Inflammatory macrophage (primary cell): ENCODE results near the gene P2RY2.

ENCODE experiments used
- DNase-seq, 2 donors: peaks; one replicate each; pipeline ENCODE4 v3.0.0-alpha.2; 2020 to 2022

The P2RY2 gene

GRCh38 chr11:73244589-73245240, 26.6 kb downstream of the P2RY2 start:
- no peak for DNase-seq

DNA sequence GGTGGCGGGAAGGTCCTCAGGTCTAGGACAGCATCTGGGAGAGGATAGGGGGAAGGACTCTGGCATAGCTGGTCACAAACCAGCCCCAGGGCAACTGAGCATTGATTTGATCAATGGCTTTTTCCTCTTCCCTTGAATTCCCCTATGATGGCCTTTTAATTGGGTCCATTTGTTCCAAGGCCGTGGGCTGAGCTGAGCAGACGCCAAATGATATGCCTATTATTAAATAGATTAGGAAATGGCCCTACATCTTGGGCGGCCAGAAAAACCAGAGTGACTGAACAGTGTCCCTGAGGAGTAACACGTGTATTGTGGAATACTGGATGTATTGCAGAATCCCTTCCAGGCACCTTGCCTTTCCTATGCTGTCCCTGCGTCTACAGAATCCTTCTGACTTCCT, 27.4 kb downstream of the P2RY2 start:
- no peak for DNase-seq

DNA sequence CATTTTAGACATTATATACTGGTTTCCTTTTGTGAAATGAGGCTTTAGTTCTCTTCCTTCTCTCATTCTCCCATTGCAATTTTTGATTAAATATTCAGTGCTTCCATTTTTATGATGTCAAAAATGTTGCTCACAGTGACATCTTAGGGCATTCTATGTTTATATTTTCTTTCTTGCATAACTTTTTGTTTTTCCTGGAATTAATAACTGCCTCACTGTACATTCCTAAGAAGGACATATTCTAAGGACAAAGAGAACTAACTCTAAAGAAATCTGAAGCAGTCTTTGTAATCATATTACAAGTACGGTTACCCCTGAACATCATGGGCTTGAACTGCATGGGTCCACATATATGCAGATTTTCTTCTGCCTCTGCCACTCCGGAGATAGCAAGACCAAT, 28.2 kb downstream of the P2RY2 start:
- no peak for DNase-seq

GRCh38 chr11:73248526-73249185, 30.6 kb downstream of the P2RY2 start:
- DNase-seq: no peak

- DNase-seq: no peak
Observed at GRCh38 chr11:73249304-73249703, 31.2 kb downstream of the P2RY2 start.

- no peak for DNase-seq
Observed at GRCh38 chr11:73249853-73250783, 32.0 kb downstream of the P2RY2 start.

- no peak for DNase-seq
Observed at GRCh38 chr11:73252577-73253191, 34.6 kb downstream of the P2RY2 start.

DNA sequence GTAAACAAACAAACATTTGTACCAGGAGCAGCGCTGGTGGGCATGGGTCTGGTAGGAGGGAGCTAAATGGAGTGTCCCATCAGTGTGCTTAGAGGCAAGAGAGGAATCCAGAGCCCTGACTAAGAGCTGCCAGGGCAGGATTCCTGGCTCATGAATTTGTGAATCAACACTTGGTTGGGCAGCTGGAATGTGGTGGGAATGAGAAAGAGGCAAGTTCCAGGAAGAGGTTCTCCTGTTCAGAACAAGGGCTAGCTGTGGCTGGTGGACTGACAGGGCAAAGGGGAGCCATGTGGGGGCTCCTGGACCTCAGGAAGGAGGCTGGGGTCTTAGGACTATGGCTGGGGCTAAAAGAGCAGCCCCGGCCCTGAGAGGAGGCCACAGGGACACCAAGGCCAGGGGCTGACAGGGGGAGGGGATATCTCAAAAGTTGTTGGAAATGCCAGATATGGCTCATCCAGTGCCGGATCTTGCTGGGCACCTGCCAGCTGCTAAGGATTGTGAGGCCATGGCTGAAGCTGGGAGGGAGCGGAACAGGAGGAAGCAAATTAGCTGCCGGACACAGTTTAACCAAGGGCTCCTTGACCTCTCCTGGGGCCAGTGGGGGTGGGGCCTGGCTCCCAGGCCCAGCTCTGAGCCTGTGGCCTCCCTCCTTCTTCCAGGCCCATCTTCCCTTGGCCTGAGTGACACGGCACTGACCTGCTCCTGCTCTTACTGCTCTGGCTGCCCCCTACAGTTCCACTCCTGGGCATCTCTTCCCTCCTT, 39.4 kb downstream of the P2RY2 start:
- no peak for DNase-seq

DNA sequence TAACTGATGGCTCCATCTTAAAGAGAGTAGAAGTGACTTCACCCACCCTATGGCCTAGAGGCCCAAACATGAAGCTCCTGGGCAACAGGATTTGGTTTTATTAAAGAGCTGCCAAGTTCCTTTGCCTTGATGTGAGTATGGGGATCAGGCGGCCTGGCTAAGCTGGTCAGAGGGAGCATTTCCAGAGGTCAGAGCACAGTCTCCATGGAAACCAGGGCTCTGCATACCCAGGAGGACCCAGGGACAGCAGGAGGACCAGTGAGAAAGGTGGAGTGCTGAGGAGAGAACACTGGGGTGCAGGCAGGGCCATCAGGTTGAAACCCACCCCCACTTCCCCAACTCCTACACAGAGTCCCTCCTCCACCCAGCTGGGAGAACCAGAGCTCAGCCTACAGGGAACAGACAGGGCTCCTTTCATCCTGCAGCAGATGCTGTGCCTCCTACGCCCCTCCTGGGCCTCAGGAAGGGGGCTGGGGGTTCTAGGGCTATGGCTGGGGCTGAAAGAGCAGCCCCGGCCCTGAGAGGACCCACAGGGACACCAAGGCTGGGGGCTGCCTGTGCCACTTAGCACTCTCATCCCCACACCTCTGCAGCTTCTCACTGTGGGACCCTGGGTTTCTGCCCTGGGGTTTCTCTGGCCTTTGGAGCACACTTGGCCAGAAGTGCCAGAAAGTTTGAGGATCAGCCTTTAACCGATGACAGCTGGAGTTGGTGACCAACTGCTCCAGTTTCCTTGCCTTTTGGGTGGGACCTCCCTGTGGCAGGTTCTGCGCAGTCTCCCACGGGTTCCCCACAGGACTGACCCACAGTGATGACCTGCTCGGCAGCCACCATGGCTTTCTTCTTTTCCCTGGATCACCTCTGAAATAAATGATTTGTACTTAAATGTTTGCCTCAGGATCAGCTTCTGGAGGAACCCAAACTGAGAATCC, 40.3 kb downstream of the P2RY2 start:
- peak in 1 of 2 donors; percentile 19 for DNase-seq

- DNase-seq: no peak
Observed at GRCh38 chr11:73259406-73260126, 41.5 kb downstream of the P2RY2 start.

DNA sequence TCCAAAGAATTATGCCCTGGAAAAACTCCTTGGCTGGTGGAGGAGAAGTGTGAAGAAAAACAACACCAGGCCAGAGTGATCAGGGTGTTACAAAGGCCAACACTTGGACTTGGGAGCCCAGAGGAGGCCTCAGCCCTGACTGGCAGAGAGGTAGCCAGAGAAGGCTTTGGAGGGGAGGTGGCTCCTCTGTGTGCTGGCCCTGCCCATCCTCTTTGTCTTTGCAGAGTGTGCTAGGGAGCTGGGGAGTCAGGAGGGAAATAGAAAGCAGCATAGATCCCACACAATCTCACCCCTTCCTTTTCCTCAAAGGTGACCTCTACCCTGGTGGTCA, 42.0 kb downstream of the P2RY2 start:
- DNase-seq: no peak

- DNase-seq: peak; percentile 62 to 78
Observed at GRCh38 chr11:73262851-73263495, 44.9 kb downstream of the P2RY2 start.

DNA sequence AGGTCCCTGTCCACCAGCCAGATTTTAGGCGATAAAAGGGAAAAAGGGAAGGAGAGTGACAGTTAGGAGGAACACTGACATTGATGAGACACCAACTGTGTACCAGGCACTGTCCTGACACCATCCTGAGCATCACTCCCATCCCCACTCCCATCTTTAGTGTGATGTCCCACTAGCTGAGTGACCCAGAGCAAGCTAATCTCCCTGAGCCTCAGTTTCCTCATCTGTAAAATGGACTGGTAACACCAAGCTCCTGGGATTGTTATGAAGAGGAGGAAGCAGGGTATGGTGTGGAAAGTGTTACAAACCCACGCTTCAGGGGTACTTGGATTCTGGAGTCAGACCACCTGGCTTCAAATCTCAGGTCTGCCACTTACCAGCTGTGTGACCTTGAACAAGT, 45.6 kb downstream of the P2RY2 start:
- no peak for DNase-seq

GRCh38 chr11:73265278-73265810, 47.3 kb downstream of the P2RY2 start:
- no peak for DNase-seq

GRCh38 chr11:73265853-73266645, 48.0 kb downstream of the P2RY2 start:
- DNase-seq: peak; percentile 8 to 57

- no peak for DNase-seq
Observed at GRCh38 chr11:73266646-73267020, 48.6 kb downstream of the P2RY2 start.

DNA sequence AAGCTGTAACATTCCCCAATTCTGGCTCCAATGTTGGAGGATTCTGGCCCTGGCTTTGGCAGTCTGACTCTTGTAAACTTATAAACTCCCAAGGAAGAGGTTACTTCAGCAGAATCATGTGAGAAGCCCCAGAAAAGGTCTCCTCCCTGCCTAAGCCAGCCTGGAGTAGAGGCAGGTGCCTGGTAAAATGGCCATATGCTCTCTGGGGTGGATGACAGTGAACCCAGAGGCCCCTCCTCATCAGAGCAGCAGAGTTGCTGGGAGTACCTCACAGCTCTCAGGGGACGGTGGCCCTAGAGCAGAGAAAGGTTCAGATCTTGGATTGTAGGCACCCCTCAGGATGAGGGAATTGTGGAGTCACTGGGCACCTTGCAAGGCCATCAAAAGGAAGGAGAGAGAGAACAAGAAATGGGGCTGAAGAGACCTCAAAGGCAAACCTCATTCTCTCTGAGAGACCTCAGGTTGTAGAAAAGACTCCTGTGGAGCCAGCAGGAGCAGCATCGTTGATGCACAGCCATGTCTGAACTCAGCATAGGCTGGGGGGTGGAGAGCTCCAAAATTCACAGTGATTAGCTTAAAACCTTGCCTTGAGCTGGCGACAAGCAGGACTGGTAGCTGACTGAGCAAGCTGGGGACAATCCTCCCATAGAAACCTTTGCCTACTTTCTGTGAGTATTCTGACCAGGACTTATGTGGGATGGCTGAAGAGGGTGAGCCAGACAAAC, 49.2 kb downstream of the P2RY2 start:
- DNase-seq: no peak

DNA sequence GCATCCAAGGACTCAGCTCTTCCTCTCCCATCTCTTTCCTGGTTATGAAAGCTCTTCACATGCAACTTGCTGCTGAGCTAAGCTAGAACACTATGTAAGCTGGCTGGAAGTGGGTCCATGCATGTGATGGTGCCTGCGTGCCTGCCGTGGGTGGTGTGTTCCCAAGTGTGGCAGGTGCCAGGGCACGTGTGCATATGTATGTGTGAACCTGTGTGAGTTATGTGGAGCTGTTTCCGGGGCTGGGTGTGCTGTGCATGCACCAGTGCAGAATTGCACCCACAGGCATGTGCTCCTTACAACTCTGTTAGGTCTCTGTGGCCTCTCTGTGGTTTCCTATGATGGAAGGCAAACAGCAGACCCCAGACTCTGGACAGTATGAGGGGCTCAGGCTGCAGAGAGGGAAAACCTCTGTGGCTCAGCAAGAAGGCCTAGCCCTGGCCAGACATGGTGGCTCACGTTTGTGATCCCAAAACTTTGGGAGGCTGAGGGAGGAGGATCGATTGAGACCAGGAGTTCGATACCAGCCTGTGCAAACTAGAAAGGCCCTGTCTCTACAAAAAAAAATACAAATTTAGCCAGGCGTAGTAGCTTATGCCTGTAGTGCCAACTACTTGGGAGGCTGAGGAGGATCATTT, 49.9 kb downstream of the P2RY2 start:
- no peak for DNase-seq
